SK-N-SH (cell line): ENCODE data around the gene KNDC1. TPM values are rescaled to one million over a fixed set of nuclear protein-coding genes. Genes with fewer than 3 reads are reported as not detected.
A peak's percentile ranks its signal among the peaks of the same experiment; 100 is the strongest.

Source experiments
- CTCF ChIA-PET: fragments of 300-600, 350-600 bp; formaldehyde crosslinking; extraction: SDS; loops from one replicate; lab custom pipeline; 2021; lab: Yijun Ruan, JAX
- POLR2A ChIA-PET: fragments of 350-600 bp; sonication (Branson Sonifier 250); formaldehyde crosslinking; extraction: SDS; loops from one replicate; lab custom pipeline; 2020; ENCODE audit warnings: antibody characterized with exemption, inconsistent platforms; lab: Yijun Ruan, JAX
- DNase-seq: peaks from one replicate; pipeline ENCODE4 v3.0.0; 2012
- H2AFZ ChIP-seq: fragments of 200-600 bp; sonication (generic); 2 replicates; pipeline ENCODE4 v1.8.1; 2016; ENCODE audit warnings: antibody characterized with exemption, mild to moderate bottlenecking, low read depth
- H3F3A ChIP-seq: fragments of 200-600 bp; sonication (generic); replicated peaks from 2 replicates; pipeline ENCODE3; 2016; ENCODE audit warnings: antibody characterized with exemption, mild to moderate bottlenecking; ENCODE audit not compliant: insufficient read depth
- H3K27ac ChIP-seq, 2 experiments: fragments of 200-500 bp in 1 of 2; fragments of 200-600 bp in 1 of 2; sonication (Bioruptor generic) in 1 of 2; sonication (generic), shearing (Covaris generic) in 1 of 2; 2 replicates each; pipeline versions ENCODE4 v1.5.1 to v1.6.1; 2014 to 2016; ENCODE audit warnings: low read depth in 2 of 2, inconsistent platforms in 1 of 2, low read length in 1 of 2, mild to moderate bottlenecking in 1 of 2, mixed read lengths in 1 of 2
- H3K27me3 ChIP-seq: fragments of 200-600 bp; sonication (generic), shearing (Covaris generic); 2 replicates; pipeline ENCODE4 v1.6.1; 2016; ENCODE audit warnings: mixed run types; ENCODE audit not compliant: insufficient read depth
- H3K36me3 ChIP-seq, 2 experiments: fragments of 200-500 bp in 1 of 2; fragments of 200-600 bp in 1 of 2; sonication (Bioruptor generic) in 1 of 2; sonication (generic) in 1 of 2; replicated peaks in 1 of 2; 2 replicates each; pipeline versions ENCODE3 to v1.5.1; 2014 to 2016; ENCODE audit warnings: low read length in 1 of 2, mild to moderate bottlenecking in 1 of 2; ENCODE audit not compliant: insufficient read depth in 2 of 2, control insufficient read depth in 1 of 2
- H3K4me1 ChIP-seq, 2 experiments: fragments of 200-500 bp in 1 of 2; fragments of 200-600 bp in 1 of 2; sonication (Bioruptor generic) in 1 of 2; sonication (generic), shearing (Covaris generic) in 1 of 2; 2 replicates each; pipeline versions ENCODE4 v1.5.1 to v1.6.1; 2014 to 2016; ENCODE audit warnings: low read depth in 1 of 2, low read length in 1 of 2, mixed run types in 1 of 2; ENCODE audit not compliant: insufficient read depth in 2 of 2, control insufficient read depth in 1 of 2
- H3K4me2 ChIP-seq: fragments of 200-600 bp; sonication (generic), shearing (Covaris generic); 2 replicates; pipeline ENCODE4 v1.6.1; 2017; ENCODE audit warnings: mixed run types
- H3K4me3 ChIP-seq, 2 experiments: fragments of 200-500 bp in 1 of 2; fragments of 200-600 bp in 1 of 2; sonication (Bioruptor generic) in 1 of 2; sonication (generic), shearing (Covaris generic) in 1 of 2; 2 replicates each; pipeline versions ENCODE4 v1.5.1 to v1.8.1; 2014 to 2016; ENCODE audit warnings: low read depth in 2 of 2, inconsistent platforms in 1 of 2, low read length in 1 of 2, mild to moderate bottlenecking in 1 of 2, mixed read lengths in 1 of 2, moderate library complexity in 1 of 2
- H3K79me2 ChIP-seq: fragments of 200-600 bp; sonication (generic); 2 replicates; pipeline ENCODE4 v1.8.1; 2017; ENCODE audit warnings: mild to moderate bottlenecking; ENCODE audit not compliant: insufficient read depth
- H3K9ac ChIP-seq: fragments of 200-600 bp; sonication (generic); 2 replicates; pipeline ENCODE4 v1.6.1; 2017; ENCODE audit warnings: mixed run types
- H3K9me2 ChIP-seq: fragments of 200-600 bp; sonication (generic); 2 replicates; pipeline ENCODE4 v1.6.1; 2017; ENCODE audit warnings: mixed run types
- H3K9me3 ChIP-seq: fragments of 200-600 bp; sonication (generic); 2 replicates; pipeline ENCODE4 v1.6.1; 2017; ENCODE audit warnings: mixed run types, mild to moderate bottlenecking, moderate library complexity
- H4K20me1 ChIP-seq: fragments of 200-600 bp; sonication (generic); 2 replicates; pipeline ENCODE4 v1.6.1; 2017; ENCODE audit warnings: mild to moderate bottlenecking, mixed run types; ENCODE audit not compliant: insufficient read depth
- CTCF ChIP-seq: fragments of 200-600 bp; sonication (generic); IDR thresholded peaks from 2 replicates; pipeline ENCODE4 v1.6.1; 2017; ENCODE audit warnings: antibody characterized with exemption, mild to moderate bottlenecking, moderate library complexity
- ELF1 ChIP-seq: IDR thresholded peaks from 2 replicates; pipeline ENCODE4 v1.4.0; 2012
- EP300 ChIP-seq, 2 experiments: IDR thresholded peaks; 2 replicates each; pipeline versions ENCODE4 v1.4.0 to v1.6.1; 2012; ENCODE audit warnings: borderline replicate concordance in 1 of 2, low read depth in 1 of 2, low read length in 1 of 2
- FOXM1 ChIP-seq: IDR thresholded peaks from 2 replicates; pipeline ENCODE4 v1.4.0; 2012; ENCODE audit warnings: low read depth, mild to moderate bottlenecking
- GATA2 ChIP-seq: sonication (generic); formaldehyde crosslinking; IDR thresholded peaks from 2 replicates; pipeline ENCODE4 v1.5.0; 2020; ENCODE audit warnings: mild to moderate bottlenecking, missing genetic modification reagents
- IRF3 ChIP-seq: fragments of 150-350 bp; IDR thresholded peaks from 2 replicates; pipeline ENCODE4 v1.6.1; 2016; ENCODE audit warnings: mild to moderate bottlenecking, low read depth, low read length
- MEF2A ChIP-seq: IDR thresholded peaks from 2 replicates; pipeline ENCODE4 v1.4.0; 2012; ENCODE audit warnings: low read depth, borderline replicate concordance
- MXI1 ChIP-seq: IDR thresholded peaks from 2 replicates; pipeline ENCODE4 v1.6.1; 2012; ENCODE audit warnings: mild to moderate bottlenecking, low read depth, low read length, improper control_type of control experiment
- NRF1 ChIP-seq: IDR thresholded peaks from 2 replicates; pipeline ENCODE4 v1.6.1; 2012; ENCODE audit warnings: low read depth, mild to moderate bottlenecking, low read length
- PBX3 ChIP-seq: IDR thresholded peaks from 2 replicates; pipeline ENCODE4; 2012
- POLR2AphosphoS5 ChIP-seq: IDR thresholded peaks from 2 replicates; pipeline ENCODE4 v1.6.1; 2012; ENCODE audit warnings: low read depth, low read length
- RAD21 ChIP-seq: IDR thresholded peaks from 2 replicates; pipeline ENCODE4 v1.6.1; 2012; ENCODE audit warnings: mild to moderate bottlenecking, low read length
- RCOR1 ChIP-seq: fragments of 150-350 bp; IDR thresholded peaks from 2 replicates; pipeline ENCODE4 v1.6.1; 2017; ENCODE audit warnings: antibody characterized with exemption, low read length
- RFX5 ChIP-seq: IDR thresholded peaks from 2 replicates; pipeline ENCODE4 v1.6.1; 2012; ENCODE audit warnings: mild to moderate bottlenecking, improper control_type of control experiment, low read length
- SIN3A ChIP-seq: IDR thresholded peaks from 2 replicates; pipeline ENCODE4 v1.6.1; 2012; ENCODE audit warnings: low read depth, mild to moderate bottlenecking, low read length, moderate library complexity, borderline replicate concordance
- SMC3 ChIP-seq: IDR thresholded peaks from 2 replicates; pipeline ENCODE4 v1.6.1; 2012; ENCODE audit warnings: low read depth, low read length, improper control_type of control experiment
- TAF1 ChIP-seq: IDR thresholded peaks from 2 replicates; pipeline ENCODE4 v1.6.1; 2012; ENCODE audit warnings: low read depth, mild to moderate bottlenecking, low read length, moderate library complexity, borderline replicate concordance
- TCF12 ChIP-seq: IDR thresholded peaks from 2 replicates; pipeline ENCODE4 v1.4.0; 2012
- TEAD4 ChIP-seq: IDR thresholded peaks from 2 replicates; pipeline ENCODE4 v1.4.0; 2012; ENCODE audit warnings: mild to moderate bottlenecking, borderline replicate concordance; ENCODE audit not compliant: insufficient read depth
- WGBS: methylation state at CpG from one replicate; pipeline ENCODE4 v1.1.6; 2017; ENCODE audit warnings: low lambda C conversion rate; 5-methylcytosine and 5-hydroxymethylcytosine counted together
- polyA plus RNA-seq, 3 experiments: library from polyadenylated mRNA; depleted of rRNA; stranded (reverse); fragments of >200 nt; gene quantifications; 2 replicates each; pipeline ENCODE4 v1.2.3, GENCODE V29; 2012
- TF ChIP-seq, protein P1 (sequence below): IDR thresholded peaks from 2 replicates; pipeline ENCODE4 v1.4.0; 2012; ENCODE audit warnings: low read depth

The KNDC1 gene
- polyA plus RNA-seq, 1 of the 3 experiments (the other 2 are of a cell fraction), result 1.4 TPM

DNA sequence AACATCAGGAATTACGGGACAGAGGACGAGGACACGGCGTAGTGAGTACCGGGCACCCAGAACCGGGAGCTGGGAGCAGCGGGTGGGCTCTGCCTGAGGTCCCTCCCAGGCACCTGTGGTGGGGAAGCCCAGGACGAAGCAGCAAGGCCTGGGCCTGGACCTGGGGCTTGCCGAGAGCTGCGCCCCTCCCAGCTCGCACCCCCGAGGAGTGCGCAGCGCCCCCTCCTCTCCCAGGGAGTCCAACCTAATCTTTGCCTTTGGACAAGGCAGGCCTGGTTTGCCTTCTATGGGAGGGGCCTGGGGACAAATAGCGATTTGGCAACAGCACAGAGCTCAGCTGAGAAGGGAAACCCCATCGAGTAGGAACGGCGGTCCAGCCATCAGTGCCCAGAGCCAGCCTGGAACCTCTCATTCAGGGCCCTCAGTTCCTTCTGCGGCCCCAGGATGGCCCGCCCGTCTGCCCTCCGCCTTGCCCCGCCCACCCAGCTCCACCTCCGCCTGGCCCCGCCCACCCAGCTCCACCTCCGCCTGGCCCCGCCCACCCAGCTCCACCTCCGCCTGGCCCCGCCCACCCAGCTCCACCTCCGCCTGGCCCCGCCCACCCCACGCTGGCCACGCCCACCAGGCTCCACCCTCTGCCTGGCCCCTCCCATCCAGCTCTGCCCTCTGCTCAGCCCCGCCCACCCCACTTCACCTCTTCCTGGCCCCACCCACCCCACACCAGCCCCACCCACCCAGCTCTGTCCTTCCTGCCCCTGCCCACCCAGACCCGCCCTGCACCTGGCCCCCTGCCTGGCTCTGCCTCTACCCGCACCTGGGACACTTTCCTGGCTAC, 32.5 kb upstream of the KNDC1 start:
- H3K79me2 ChIP-seq, result no peaks in the 10 kb centered on the region
- no peak overlapping the region for H3K4me2 ChIP-seq
- H2AFZ ChIP-seq, result no peak overlapping the region
- 62% methylated on average over 27 of the region's 36 CpGs for WGBS
- no peaks in the 10 kb centered on the region for H3K9me2 ChIP-seq
- TF ChIP-seq PBX3 (no peak), TAF1 (no peak), FOXM1 (no peak), SIN3A (no peak), EP300 (IDR thresholded peaks at IDR 0.05; ENCODE audit: borderline replicate concordance in 1 of 2, low read depth in 1 of 2, low read length in 1 of 2) (no peak), RFX5 (no peak), RAD21 (no peak), GATA2 (CRISPR knock-in tag) (no peak)
- TF ChIP-seq, protein P1, sequence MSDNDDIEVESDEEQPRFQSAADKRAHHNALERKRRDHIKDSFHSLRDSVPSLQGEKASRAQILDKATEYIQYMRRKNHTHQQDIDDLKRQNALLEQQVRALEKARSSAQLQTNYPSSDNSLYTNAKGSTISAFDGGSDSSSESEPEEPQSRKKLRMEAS, result no peak
- POLR2A ChIA-PET, result interaction anchor here (0.6 kb wide), 1 partner anchor 14 kb away, joined by 3 read pairs; no protein-coding TSS in a partner anchor
- no peaks in the 10 kb centered on the region for H3K36me3 ChIP-seq
- CTCF ChIA-PET, result interaction anchor here (0.6 to 3.0 kb wide), 3 partner anchors 16 to 223 kb away, joined by 3 to 6 read pairs (median 6); no protein-coding TSS in a partner anchor
- H3K4me3 ChIP-seq, result no peak overlapping the region
- H3K27ac ChIP-seq, result no peak overlapping the region
- H3K27me3 ChIP-seq, result no peaks in the 10 kb centered on the region
- no peaks in the 10 kb centered on the region for H4K20me1 ChIP-seq
- no peaks in the 10 kb centered on the region for H3F3A ChIP-seq
- no peaks in the 10 kb centered on the region for H3K4me1 ChIP-seq
- no peak overlapping the region for H3K9ac ChIP-seq
- DNase-seq, result peak; percentile 79
- no peaks in the 10 kb centered on the region for H3K9me3 ChIP-seq

- Histone ChIP-seq H3F3A (no peaks in the 10 kb centered on the region), H3K9ac (no peak overlapping the region), H2AFZ (no peak overlapping the region), H3K9me2 (no peaks in the 10 kb centered on the region), H3K36me3 (no peaks in the 10 kb centered on the region), H3K4me1 (no peaks in the 10 kb centered on the region), H4K20me1 (no peaks in the 10 kb centered on the region), H3K27ac (no peak overlapping the region), H3K9me3 (no peaks in the 10 kb centered on the region), H3K79me2 (no peaks in the 10 kb centered on the region), H3K4me3 (no peak overlapping the region), H3K27me3 (no peaks in the 10 kb centered on the region), H3K4me2 (no peak overlapping the region)
- 88% methylated on average over 23 of the region's 83 CpGs for WGBS
- DNase-seq, result no peak
- TF ChIP-seq EP300 (IDR thresholded peaks at IDR 0.05; ENCODE audit: borderline replicate concordance in 1 of 2, low read depth in 1 of 2, low read length in 1 of 2), result no peak
- no peak for TF ChIP-seq POLR2AphosphoS5
- no peak for TF ChIP-seq CTCF
- TF ChIP-seq MXI1, result no peak
- TF ChIP-seq ELF1, result no peak
- TF ChIP-seq TEAD4, result no peak
- TF ChIP-seq TCF12, result no peak
- no peak for TF ChIP-seq PBX3
- TF ChIP-seq SMC3, result no peak
- TF ChIP-seq GATA2 (CRISPR knock-in tag), result no peak
- no peak for TF ChIP-seq RFX5
- TF ChIP-seq RCOR1, result no peak
- TF ChIP-seq IRF3, result no peak
- TF ChIP-seq NRF1, result no peak
- TF ChIP-seq MEF2A, result no peak
- ChIA-PET CTCF (interaction anchor here (2.7 to 3.0 kb wide), 2 partner anchors 15 to 224 kb away, joined by 6 read pairs; no protein-coding TSS in a partner anchor), POLR2A (no interaction called here)
These were observed 31.6 kb upstream of the KNDC1 start for GRCh38 chr10:133128126-133129070.
